Measurements from ENCODE around the gene DPYD. TPM values are rescaled to one million over a fixed set of nuclear protein-coding genes. Genes with fewer than 3 reads are reported as not detected.

Gene DPYD
- polyA plus RNA-seq, 1 of the 3 experiments (the other 2 are of a cell fraction), result 23.0 TPM

- no peaks in the 10 kb centered on the region for H3K4me1 ChIP-seq (ENCODE audit: control insufficient read depth in 1 of 2, insufficient read depth in 2 of 2, low read depth in 1 of 2, low read length in 1 of 2)
- no peak for DNase-seq
- no peaks in the 10 kb centered on the region for H3K27me3 ChIP-seq (ENCODE audit: insufficient read depth)
- no peak overlapping the region for H3K9ac ChIP-seq
- peaks cover 44% of the 10 kb centered on the region for H3K79me2 ChIP-seq (ENCODE audit: insufficient read depth)
- H3K9me2 ChIP-seq, result no peaks in the 10 kb centered on the region; the same call in 1 of the 2 replicates
- ChIA-PET CTCF (no interaction called here), POLR2A (no interaction called here)
- H3K9me3 ChIP-seq, result no peaks in the 10 kb centered on the region; the same call in 1 of the 2 replicates
- TF ChIP-seq TCF12 (IDR thresholded peaks at IDR 0.05) (no peak), MEF2A (IDR thresholded peaks at IDR 0.05; ENCODE audit: borderline replicate concordance, low read depth) (no peak), PBX3 (IDR thresholded peaks at IDR 0.05) (no peak), ELF1 (IDR thresholded peaks at IDR 0.05) (no peak), TEAD4 (IDR thresholded peaks at IDR 0.05; ENCODE audit: borderline replicate concordance, insufficient read depth) (no peak), POLR2AphosphoS5 (IDR thresholded peaks at IDR 0.05; ENCODE audit: low read depth, low read length) (no peak), GABPA (IDR thresholded peaks at IDR 0.05; ENCODE audit: low read depth) (no peak), EZH2phosphoT487 (IDR thresholded peaks at IDR 0.05; ENCODE audit: borderline replicate concordance, low read depth) (no peak)
- TF ChIP-seq, protein P1, sequence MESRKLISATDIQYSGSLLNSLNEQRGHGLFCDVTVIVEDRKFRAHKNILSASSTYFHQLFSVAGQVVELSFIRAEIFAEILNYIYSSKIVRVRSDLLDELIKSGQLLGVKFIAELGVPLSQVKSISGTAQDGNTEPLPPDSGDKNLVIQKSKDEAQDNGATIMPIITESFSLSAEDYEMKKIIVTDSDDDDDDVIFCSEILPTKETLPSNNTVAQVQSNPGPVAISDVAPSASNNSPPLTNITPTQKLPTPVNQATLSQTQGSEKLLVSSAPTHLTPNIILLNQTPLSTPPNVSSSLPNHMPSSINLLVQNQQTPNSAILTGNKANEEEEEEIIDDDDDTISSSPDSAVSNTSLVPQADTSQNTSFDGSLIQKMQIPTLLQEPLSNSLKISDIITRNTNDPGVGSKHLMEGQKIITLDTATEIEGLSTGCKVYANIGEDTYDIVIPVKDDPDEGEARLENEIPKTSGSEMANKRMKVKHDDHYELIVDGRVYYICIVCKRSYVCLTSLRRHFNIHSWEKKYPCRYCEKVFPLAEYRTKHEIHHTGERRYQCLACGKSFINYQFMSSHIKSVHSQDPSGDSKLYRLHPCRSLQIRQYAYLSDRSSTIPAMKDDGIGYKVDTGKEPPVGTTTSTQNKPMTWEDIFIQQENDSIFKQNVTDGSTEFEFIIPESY (IDR thresholded peaks at IDR 0.05; ENCODE audit: borderline replicate concordance, low read depth), result no peak
- TF ChIP-seq, protein P2, sequence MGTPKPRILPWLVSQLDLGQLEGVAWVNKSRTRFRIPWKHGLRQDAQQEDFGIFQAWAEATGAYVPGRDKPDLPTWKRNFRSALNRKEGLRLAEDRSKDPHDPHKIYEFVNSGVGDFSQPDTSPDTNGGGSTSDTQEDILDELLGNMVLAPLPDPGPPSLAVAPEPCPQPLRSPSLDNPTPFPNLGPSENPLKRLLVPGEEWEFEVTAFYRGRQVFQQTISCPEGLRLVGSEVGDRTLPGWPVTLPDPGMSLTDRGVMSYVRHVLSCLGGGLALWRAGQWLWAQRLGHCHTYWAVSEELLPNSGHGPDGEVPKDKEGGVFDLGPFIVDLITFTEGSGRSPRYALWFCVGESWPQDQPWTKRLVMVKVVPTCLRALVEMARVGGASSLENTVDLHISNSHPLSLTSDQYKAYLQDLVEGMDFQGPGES (IDR thresholded peaks at IDR 0.05; ENCODE audit: low read depth, low read length), result no peak
- TF ChIP-seq, protein P3, sequence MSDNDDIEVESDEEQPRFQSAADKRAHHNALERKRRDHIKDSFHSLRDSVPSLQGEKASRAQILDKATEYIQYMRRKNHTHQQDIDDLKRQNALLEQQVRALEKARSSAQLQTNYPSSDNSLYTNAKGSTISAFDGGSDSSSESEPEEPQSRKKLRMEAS (IDR thresholded peaks at IDR 0.05; ENCODE audit: low read depth), result no peak
- no peak overlapping the region for H3K4me3 ChIP-seq (ENCODE audit: low read depth in 2 of 2, low read length in 1 of 2)
- no peak overlapping the region for H3K27ac ChIP-seq (ENCODE audit: low read depth in 2 of 2, low read length in 1 of 2)
- no peak overlapping the region for H3K4me2 ChIP-seq
- H3F3A ChIP-seq (replicated peaks; ENCODE audit: insufficient read depth), result peaks cover 21% of the 10 kb centered on the region
- no peak overlapping the region for H2AFZ ChIP-seq (ENCODE audit: low read depth)
- H3K36me3 ChIP-seq (replicated peaks in 1 of 2; ENCODE audit: control insufficient read depth in 1 of 2, insufficient read depth in 2 of 2, low read length in 1 of 2), result peaks cover 2 to 17% of the 10 kb centered on the region in 2 experiments
- H4K20me1 ChIP-seq (ENCODE audit: insufficient read depth), result no peaks in the 10 kb centered on the region
- 99% methylated on average over 6 of the region's 6 CpGs for WGBS (ENCODE audit: low lambda C conversion rate)
Observed at GRCh38 chr1:97730271-97730670, 190.6 kb downstream of the DPYD start.

DNA sequence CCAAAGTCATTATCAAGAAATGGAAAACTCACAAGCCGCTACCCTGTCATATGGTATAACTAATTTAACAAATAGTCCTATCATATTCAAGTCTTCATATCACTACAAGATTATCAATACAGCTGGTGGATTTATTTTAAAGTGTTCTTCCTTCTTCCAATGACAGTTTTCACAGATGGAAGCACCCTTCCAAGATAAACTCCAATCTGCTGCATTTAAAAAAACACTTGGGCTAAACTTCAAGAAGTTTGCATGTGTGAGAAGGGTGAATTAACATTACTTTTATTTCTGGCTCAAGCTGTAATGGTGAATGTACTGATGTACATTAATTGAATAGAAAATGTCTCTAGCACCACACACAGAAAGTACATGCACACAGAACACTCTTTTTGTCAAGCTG, 192.4 kb downstream of the DPYD start:
- WGBS (ENCODE audit: low lambda C conversion rate), result 91% methylated on average over 1 of the region's 1 CpG

More for the DNA sequence above, 192.4 kb downstream of the DPYD start:
- Histone ChIP-seq H3K9ac (no peak overlapping the region), H3K4me3 (ENCODE audit: low read depth in 2 of 2, low read length in 1 of 2) (no peak overlapping the region), H3K79me2 (ENCODE audit: insufficient read depth) (peaks cover 49% of the 10 kb centered on the region), H3K9me2 (no peaks in the 10 kb centered on the region; the same call in 1 of the 2 replicates), H3K27ac (ENCODE audit: low read depth in 2 of 2, low read length in 1 of 2) (no peak overlapping the region), H3K4me1 (ENCODE audit: control insufficient read depth in 1 of 2, insufficient read depth in 2 of 2, low read depth in 1 of 2, low read length in 1 of 2) (no peaks in the 10 kb centered on the region), H2AFZ (ENCODE audit: low read depth) (no peak overlapping the region), H3K36me3 (replicated peaks in 1 of 2; ENCODE audit: control insufficient read depth in 1 of 2, insufficient read depth in 2 of 2, low read length in 1 of 2) (peaks cover 2 to 30% of the 10 kb centered on the region in 2 experiments), H3F3A (replicated peaks; ENCODE audit: insufficient read depth) (peaks cover 22% of the 10 kb centered on the region), H3K27me3 (ENCODE audit: insufficient read depth) (no peaks in the 10 kb centered on the region), H4K20me1 (ENCODE audit: insufficient read depth) (no peaks in the 10 kb centered on the region), H3K4me2 (no peak overlapping the region), H3K9me3 (peaks cover 6% of the 10 kb centered on the region; the same call in 1 of the 2 replicates)
- ChIA-PET POLR2A (no interaction called here), CTCF (interaction anchor here (0.7 kb wide), 1 partner anchor 119 kb away, joined by 3 read pairs; no protein-coding TSS in a partner anchor)
- no peak for DNase-seq
- TF ChIP-seq EZH2phosphoT487 (IDR thresholded peaks at IDR 0.05; ENCODE audit: borderline replicate concordance, low read depth), result no peak
